Epithelial cell of esophagus (primary cell): ENCODE results near the gene LARGE2.

Source experiments
- DNase-seq: peaks from one replicate; pipeline ENCODE4 v3.0.0; 2010; ENCODE audit warnings: low read depth
- H3K4me3 ChIP-seq: 2 replicates; pipeline ENCODE4 v1.5.1; 2011; ENCODE audit warnings: mild to moderate bottlenecking, low read length, control low read depth
- TF ChIP-seq, protein P1 (sequence below): IDR thresholded peaks from 2 replicates; pipeline ENCODE4 v1.5.1; 2011; ENCODE audit warnings: low read depth, mild to moderate bottlenecking, low read length, control low read depth, inconsistent platforms; ENCODE audit not compliant: insufficient read depth; ENCODE audit errors: missing control alignments

LARGE2 gene

DNA sequence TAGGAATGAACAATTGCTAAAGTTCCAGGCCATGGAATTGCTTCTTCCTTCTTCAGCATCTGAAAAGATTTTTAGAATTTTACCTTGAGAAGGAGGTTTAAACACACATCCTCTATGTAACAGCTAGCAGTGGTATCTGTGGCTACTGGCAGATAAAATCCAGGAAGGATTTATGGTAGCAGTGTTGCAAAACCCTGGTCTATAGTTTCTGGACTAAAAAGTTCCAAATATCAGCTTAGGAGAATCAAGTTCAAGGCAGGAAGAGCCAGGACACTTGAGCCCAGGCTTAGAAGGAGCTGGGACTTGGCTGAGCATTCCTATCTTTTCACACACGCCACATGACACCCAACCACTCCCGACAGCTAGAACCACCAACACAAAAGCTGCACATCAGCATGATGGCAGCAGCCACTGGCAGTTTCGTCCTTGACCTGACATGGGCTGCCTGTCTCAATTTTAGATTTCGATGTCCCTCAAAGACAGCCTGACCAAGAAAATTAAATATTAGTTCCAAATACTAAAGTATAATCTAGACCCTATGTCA, 14.1 kb downstream of the LARGE2 start:
- no peak for DNase-seq
- TF ChIP-seq, protein P1, sequence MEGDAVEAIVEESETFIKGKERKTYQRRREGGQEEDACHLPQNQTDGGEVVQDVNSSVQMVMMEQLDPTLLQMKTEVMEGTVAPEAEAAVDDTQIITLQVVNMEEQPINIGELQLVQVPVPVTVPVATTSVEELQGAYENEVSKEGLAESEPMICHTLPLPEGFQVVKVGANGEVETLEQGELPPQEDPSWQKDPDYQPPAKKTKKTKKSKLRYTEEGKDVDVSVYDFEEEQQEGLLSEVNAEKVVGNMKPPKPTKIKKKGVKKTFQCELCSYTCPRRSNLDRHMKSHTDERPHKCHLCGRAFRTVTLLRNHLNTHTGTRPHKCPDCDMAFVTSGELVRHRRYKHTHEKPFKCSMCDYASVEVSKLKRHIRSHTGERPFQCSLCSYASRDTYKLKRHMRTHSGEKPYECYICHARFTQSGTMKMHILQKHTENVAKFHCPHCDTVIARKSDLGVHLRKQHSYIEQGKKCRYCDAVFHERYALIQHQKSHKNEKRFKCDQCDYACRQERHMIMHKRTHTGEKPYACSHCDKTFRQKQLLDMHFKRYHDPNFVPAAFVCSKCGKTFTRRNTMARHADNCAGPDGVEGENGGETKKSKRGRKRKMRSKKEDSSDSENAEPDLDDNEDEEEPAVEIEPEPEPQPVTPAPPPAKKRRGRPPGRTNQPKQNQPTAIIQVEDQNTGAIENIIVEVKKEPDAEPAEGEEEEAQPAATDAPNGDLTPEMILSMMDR: no peak
- no peak overlapping the region for H3K4me3 ChIP-seq

DNA sequence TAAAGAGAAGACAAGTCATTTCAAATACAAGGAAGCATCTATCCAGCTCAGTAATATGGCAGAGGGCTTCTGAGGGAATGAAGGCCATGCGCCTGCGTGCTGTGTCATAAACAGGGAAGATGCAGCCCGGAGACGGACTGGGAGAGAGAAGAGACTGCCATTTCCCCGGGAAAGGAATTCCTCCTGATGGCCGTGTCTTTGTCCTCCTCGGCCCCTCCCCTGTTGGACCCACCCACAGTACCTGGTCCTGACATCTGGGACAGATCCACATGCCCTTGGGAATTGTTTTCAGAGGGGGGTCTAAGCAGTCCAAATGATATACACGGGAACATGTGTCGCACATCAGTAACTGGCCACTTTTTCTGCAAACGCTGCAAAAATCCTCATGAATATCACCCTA, 15.5 kb downstream of the LARGE2 start:
- DNase-seq: no peak
- H3K4me3 ChIP-seq: no peak overlapping the region
- TF ChIP-seq, protein P1: no peak

DNA sequence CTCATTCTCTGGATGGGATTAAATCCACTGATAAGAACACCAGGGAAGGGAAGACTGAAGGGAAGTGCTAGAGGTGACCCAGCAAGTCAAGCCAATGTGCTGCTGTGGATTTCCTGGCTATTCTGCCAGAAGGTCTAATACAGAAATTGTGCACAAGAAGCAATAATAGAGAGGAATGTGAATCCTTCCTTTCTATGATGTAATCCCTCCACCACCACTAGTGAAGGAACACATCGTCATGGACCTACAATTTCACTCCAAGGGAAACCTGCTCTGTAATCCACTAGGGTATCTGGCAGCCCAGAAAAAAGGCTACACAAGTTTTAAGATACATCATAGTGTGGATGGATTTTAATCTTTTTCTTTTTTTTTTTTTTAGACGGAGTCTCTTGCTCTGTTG, 17.4 kb downstream of the LARGE2 start:
- no peak for DNase-seq
- no peak overlapping the region for H3K4me3 ChIP-seq
- TF ChIP-seq, protein P1: no peak

DNA sequence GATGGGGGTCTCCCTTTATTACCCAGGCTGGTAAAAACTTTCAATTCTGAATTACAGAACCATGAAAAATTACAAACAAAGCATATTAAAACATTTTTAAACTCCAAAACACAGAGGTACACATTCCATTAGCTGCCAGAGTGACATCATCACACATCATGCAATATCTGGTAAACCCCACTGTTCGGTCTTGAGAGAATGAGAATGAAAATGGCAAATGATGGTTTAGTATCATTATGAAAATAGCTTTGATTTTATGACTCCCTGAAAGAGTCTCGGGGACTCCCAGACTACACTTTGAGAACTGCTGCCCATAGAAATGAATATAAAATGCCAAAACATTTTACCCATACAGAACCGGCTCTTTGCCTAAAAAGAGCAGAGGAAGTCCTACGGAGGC, 18.8 kb downstream of the LARGE2 start:
- TF ChIP-seq, protein P1: no peak
- H3K4me3 ChIP-seq: no peak overlapping the region
- no peak for DNase-seq

DNA sequence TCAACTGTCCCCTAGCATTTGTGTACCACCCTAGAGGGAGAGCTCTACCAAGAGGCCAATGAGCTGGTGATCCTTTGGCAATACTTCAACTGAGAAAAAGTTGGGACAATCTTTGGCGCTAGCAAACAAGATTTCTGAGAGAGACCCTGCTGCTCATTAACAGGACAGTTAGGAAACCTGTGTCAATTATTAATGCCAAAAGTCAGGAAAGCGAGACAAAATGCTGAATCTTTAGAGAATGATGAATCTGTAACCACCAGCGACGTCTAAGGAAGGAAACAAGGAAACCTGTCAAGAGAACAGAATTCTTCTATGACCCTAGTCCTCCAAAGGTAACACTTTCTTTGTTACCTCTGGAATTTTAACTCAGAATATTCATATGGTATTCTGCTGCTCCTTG, 19.9 kb downstream of the LARGE2 start:
- H3K4me3 ChIP-seq: no peak overlapping the region
- TF ChIP-seq, protein P1: no peak
- DNase-seq: no peak

DNA sequence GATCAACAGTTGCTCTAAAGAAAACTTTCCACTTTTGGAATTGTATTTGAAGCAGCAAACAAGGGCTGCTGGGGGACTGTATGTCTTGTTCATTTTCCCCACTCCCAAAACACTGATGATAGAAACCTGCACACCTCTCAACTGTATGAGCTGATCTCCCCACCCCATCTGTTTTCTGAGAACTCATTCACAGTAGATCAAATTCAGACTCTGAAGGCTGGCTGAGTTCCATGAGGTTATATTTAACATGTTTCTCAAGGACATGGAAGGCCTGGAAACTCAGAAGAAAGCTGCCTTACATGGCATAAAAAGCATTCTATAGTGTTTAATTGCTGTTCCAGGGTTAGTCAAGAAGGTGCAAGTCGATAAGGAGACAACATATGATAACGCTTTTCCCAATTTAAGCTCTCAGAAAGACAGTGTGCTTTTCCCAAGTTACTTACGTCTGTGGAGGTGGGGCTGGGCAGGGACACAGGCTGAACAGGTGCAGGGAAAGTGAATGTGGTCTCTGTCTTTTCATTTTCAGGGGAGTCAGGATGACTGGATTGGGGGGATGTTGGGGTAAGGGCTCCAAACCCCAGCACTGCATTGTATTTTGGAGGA, 23.0 kb downstream of the LARGE2 start:
- no peak for DNase-seq
- TF ChIP-seq, protein P1: no peak
- no peak overlapping the region for H3K4me3 ChIP-seq

DNA sequence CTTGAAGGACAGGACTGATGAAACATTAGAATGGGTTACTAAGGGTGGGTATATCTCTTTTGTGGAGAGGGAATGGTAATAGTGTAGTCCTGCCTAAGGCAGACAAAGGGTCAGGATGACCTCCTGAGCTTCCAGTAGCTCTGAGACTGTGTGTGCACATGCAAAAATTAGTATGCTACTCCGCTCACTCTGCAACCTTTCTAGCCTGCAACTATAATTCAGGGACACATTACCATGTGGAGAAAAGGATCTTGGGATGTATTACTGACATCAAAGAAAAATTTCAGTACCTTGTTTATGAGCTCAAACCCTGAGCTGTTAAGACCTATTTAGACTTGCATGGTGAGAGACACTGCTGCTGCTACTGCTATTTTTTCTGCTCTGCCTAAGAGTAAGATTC, 25.4 kb downstream of the LARGE2 start:
- DNase-seq: no peak
- no peak overlapping the region for H3K4me3 ChIP-seq
- TF ChIP-seq, protein P1: no peak
